Coronary artery (tissue), 2 donors: ENCODE data around the gene GLYATL1B.
A peak's percentile ranks its signal among the peaks of the same experiment; 100 is the strongest.
"Not testable (repeated sequence)": the region's sequence is repeated elsewhere in the genome, so short reads cannot be mapped to it uniquely, and the experiment has no call there.

ENCODE experiments used
- DNase-seq: peaks from one replicate; pipeline ENCODE4 v3.0.0-alpha.2; 2017; ENCODE audit warnings: low spot score
- H3K27ac ChIP-seq, 2 donors: fragments of 200-600 bp; sonication (generic); one replicate each; pipeline ENCODE4 v1.5.1; 2016 to 2019
- H3K4me3 ChIP-seq: fragments of 200-600 bp; sonication (generic); 2 replicates; pipeline ENCODE4 v1.5.1; 2016; ENCODE audit warnings: mild to moderate bottlenecking, moderate library complexity
- CTCF ChIP-seq: fragments of 200-600 bp; sonication (generic); IDR thresholded peaks from one replicate; pipeline ENCODE4 v1.5.1; 2019; ENCODE audit warnings: antibody characterized with exemption

GLYATL1B gene

GRCh38 chr11:59115553-59115952 lies 29.4 kb downstream of the GLYATL1B start:
- no peak overlapping the region for H3K4me3 ChIP-seq
- TF ChIP-seq CTCF = no peak
- no peak for DNase-seq
- H3K27ac ChIP-seq = no peak overlapping the region

- no peak for TF ChIP-seq CTCF
- no peak for DNase-seq
- Histone ChIP-seq H3K4me3 (no peak overlapping the region), H3K27ac (no peak overlapping the region)
These were observed 31.7 kb downstream of the GLYATL1B start for GRCh38 chr11:59117774-59118173.

GRCh38 chr11:59119826-59120225 lies 33.7 kb downstream of the GLYATL1B start:
- TF ChIP-seq CTCF = no peak
- no peak for DNase-seq
- Histone ChIP-seq H3K27ac (no peak overlapping the region), H3K4me3 (no peak overlapping the region)

- TF ChIP-seq CTCF = peak; percentile 91
- no peak overlapping the region for H3K27ac ChIP-seq
- DNase-seq = peak; percentile 79
- H3K4me3 ChIP-seq = peak overlapping the region; percentile 49
These were observed 49.7 kb downstream of the GLYATL1B start for GRCh38 chr11:59135648-59136461.

GRCh38 chr11:59136551-59136950 lies 50.4 kb downstream of the GLYATL1B start:
- not testable (repeated sequence) for H3K4me3 ChIP-seq, H3K27ac ChIP-seq, DNase-seq

GRCh38 chr11:59137190-59137589 lies 51.1 kb downstream of the GLYATL1B start:
- Histone ChIP-seq H3K4me3 (no peak overlapping the region), H3K27ac (no peak overlapping the region)
- DNase-seq = no peak
- TF ChIP-seq CTCF = no peak

GRCh38 chr11:59138643-59139042 lies 52.5 kb downstream of the GLYATL1B start:
- Histone ChIP-seq H3K27ac (no peak overlapping the region), H3K4me3 (no peak overlapping the region)
- DNase-seq = no peak
- TF ChIP-seq CTCF = no peak
